ENCODE measurements around the gene ZNF444. TPM values are rescaled to one million over a fixed set of nuclear protein-coding genes. Genes with fewer than 3 reads are reported as not detected.
A peak's percentile ranks its signal among the peaks of the same experiment; 100 is the strongest.

Gene ZNF444
- total and polyA plus RNA-seq, 2 donors (not counting 3 experiments of a cell fraction or from before 2014, with no cell fraction given): 37.2 to 41.7 TPM

DNA sequence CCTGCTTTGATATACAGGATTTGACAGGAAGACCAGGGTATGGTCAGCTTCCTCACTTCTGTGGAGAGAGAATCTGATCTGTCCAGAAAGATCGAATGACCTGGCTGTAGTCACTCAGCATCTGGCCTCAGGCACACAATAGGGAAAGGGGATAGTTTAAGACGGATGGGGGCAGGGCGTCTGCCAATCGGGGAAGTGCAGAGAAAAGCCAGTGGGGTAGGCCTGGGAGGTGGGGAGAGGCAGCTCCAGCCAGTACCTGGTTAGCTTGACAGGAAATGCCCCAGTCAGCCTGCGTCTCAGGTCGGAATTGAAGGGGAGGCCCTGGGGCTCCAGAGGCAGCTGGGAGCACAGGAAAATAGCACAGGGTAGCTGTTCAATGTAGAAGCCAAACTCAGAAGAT lies 12.4 kb downstream of the ZNF444 start:
- H3K4me3 ChIP-seq (replicated peaks in 1 of 3; ENCODE audit: insufficient read depth in 1 of 3, low read depth in 1 of 3, low read length in 3 of 3): no peak overlapping the region
- no peak overlapping the region for H3K4me2 ChIP-seq (ENCODE audit: insufficient read depth, low read length)
- TF ChIP-seq FOS (IDR thresholded peaks at IDR 0.05; ENCODE audit: borderline replicate concordance, insufficient read depth, low read length): no peak
- TF ChIP-seq JUN (IDR thresholded peaks at IDR 0.05; ENCODE audit: borderline replicate concordance, insufficient read depth, insufficient read length, low read depth): no peak
- TF ChIP-seq EZH2 (IDR thresholded peaks at IDR 0.05; ENCODE audit: borderline replicate concordance, low read depth, low read length, severe bottlenecking): no peak
- peaks cover 10% of the 10 kb centered on the region for H3K4me1 ChIP-seq (ENCODE audit: control insufficient read depth, extremely low read depth, insufficient read depth, low read length)
- no peaks in the 10 kb centered on the region for H3K9me1 ChIP-seq (replicated peaks; ENCODE audit: control insufficient read depth, extremely low read depth, insufficient read depth, low read length)
- H2AFZ ChIP-seq (ENCODE audit: low read depth, low read length): no peak overlapping the region
- POLR2A ChIA-PET: interaction anchor here (1.6 kb wide), 1 partner anchor 13 kb away, joined by 3 read pairs; the partner anchor contains the start of gene ZNF444
- BruUV-seq (replicated peaks): no TSS peak
- FAIRE-seq: no peak
- CTCF ChIA-PET: interaction anchor here (1.6 to 3.1 kb wide), 4 partner anchors 16 to 180 kb away, joined by 5 to 27 read pairs (median 8); no protein-coding TSS in a partner anchor
- H3K27me3 ChIP-seq (ENCODE audit: control insufficient read depth in 2 of 2, insufficient read depth in 2 of 2, low read length in 2 of 2): no peaks in the 10 kb centered on the region
- no peak overlapping the region for H3K27ac ChIP-seq (ENCODE audit: insufficient read depth, low read depth, low read length)
- dilution Hi-C loops (cut with MboI; ENCODE audit: extremely low pct_ligation_motif_present, low sequenced_read_pairs): no loop called here
- peak; percentile 25 for DNase-seq (ENCODE audit: low read depth, low spot score)
- peaks cover 4% of the 10 kb centered on the region for H3K79me2 ChIP-seq (ENCODE audit: control insufficient read depth, insufficient read depth, low read length)
- H4K20me1 ChIP-seq (replicated peaks; ENCODE audit: control insufficient read depth, extremely low read depth, insufficient read depth, low read length): no peaks in the 10 kb centered on the region
- no peak overlapping the region for H3K9ac ChIP-seq (replicated peaks; ENCODE audit: extremely low read depth, insufficient read depth, low read length)
- peaks cover 0 to 14% of the 10 kb centered on the region in 2 experiments for H3K36me3 ChIP-seq (ENCODE audit: control insufficient read depth in 2 of 2, extremely low read depth in 1 of 2, insufficient read depth in 2 of 2, low read length in 2 of 2)
- intact Hi-C loops (cut with micrococcal nuclease): loop anchor here (1.0 to 2.0 kb wide), 3 partner anchors 12 to 413 kb away; partner anchors contain the start of genes ZNF444, ZNF470 and ZNF787
- no peaks in the 10 kb centered on the region for H3K9me3 ChIP-seq (replicated peaks; ENCODE audit: control insufficient read depth, insufficient read depth, low read length)

DNA sequence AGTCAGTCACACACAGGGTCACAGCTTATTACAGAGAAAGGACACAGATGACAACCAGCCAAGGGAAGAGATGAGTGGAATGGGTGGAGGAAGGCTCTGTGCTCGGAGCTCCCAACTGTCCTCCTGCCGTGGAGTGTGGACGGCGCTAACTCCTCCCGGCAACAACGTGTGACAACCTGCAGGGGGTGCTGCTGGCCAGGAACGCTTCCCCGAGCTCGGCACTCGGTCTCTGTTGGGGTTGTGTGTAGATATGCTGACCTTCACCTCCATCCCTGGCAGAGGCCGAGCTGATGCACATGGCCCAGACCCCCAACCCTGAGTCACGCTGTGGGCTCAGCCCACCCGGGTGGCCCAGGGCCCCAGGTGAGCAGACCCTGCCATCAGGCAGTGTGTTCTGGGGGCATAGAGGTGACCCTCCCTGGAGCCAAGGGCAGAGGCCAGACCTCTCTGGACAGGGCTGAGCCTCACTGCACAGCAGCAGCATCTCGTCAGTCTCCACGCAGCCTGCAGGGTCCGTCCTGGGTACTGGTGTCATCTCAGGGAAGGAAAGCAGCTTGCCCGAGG lies 14.1 kb downstream of the ZNF444 start:
- Histone ChIP-seq H2AFZ (ENCODE audit: low read depth, low read length) (no peak overlapping the region), H3K79me2 (ENCODE audit: control insufficient read depth, insufficient read depth, low read length) (peaks cover 2% of the 10 kb centered on the region), H4K20me1 (replicated peaks; ENCODE audit: control insufficient read depth, extremely low read depth, insufficient read depth, low read length) (no peaks in the 10 kb centered on the region), H3K27ac (ENCODE audit: insufficient read depth, low read depth, low read length) (no peak overlapping the region), H3K9me1 (replicated peaks; ENCODE audit: control insufficient read depth, extremely low read depth, insufficient read depth, low read length) (no peaks in the 10 kb centered on the region), H3K27me3 (ENCODE audit: control insufficient read depth in 2 of 2, insufficient read depth in 2 of 2, low read length in 2 of 2) (no peaks in the 10 kb centered on the region), H3K4me1 (ENCODE audit: control insufficient read depth, extremely low read depth, insufficient read depth, low read length) (peaks cover 10% of the 10 kb centered on the region), H3K4me2 (ENCODE audit: insufficient read depth, low read length) (no peak overlapping the region), H3K36me3 (ENCODE audit: control insufficient read depth in 2 of 2, extremely low read depth in 1 of 2, insufficient read depth in 2 of 2, low read length in 2 of 2) (peaks cover 0 to 22% of the 10 kb centered on the region in 2 experiments), H3K9me3 (replicated peaks; ENCODE audit: control insufficient read depth, insufficient read depth, low read length) (no peaks in the 10 kb centered on the region), H3K9ac (replicated peaks; ENCODE audit: extremely low read depth, insufficient read depth, low read length) (no peak overlapping the region), H3K4me3 (replicated peaks in 1 of 3; ENCODE audit: insufficient read depth in 1 of 3, low read depth in 1 of 3, low read length in 3 of 3) (no peak overlapping the region)
- BruUV-seq (replicated peaks): no TSS peak
- dilution Hi-C loops (cut with MboI; ENCODE audit: extremely low pct_ligation_motif_present, low sequenced_read_pairs): no loop called here
- TF ChIP-seq, protein P1, sequence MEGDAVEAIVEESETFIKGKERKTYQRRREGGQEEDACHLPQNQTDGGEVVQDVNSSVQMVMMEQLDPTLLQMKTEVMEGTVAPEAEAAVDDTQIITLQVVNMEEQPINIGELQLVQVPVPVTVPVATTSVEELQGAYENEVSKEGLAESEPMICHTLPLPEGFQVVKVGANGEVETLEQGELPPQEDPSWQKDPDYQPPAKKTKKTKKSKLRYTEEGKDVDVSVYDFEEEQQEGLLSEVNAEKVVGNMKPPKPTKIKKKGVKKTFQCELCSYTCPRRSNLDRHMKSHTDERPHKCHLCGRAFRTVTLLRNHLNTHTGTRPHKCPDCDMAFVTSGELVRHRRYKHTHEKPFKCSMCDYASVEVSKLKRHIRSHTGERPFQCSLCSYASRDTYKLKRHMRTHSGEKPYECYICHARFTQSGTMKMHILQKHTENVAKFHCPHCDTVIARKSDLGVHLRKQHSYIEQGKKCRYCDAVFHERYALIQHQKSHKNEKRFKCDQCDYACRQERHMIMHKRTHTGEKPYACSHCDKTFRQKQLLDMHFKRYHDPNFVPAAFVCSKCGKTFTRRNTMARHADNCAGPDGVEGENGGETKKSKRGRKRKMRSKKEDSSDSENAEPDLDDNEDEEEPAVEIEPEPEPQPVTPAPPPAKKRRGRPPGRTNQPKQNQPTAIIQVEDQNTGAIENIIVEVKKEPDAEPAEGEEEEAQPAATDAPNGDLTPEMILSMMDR (IDR thresholded peaks at IDR 0.05; ENCODE audit: extremely low read depth in 1 of 2, insufficient read depth in 1 of 2, low read depth in 1 of 2, low read length in 2 of 2): peak; percentile 24 to 40
- no peak for TF ChIP-seq FOS (IDR thresholded peaks at IDR 0.05; ENCODE audit: borderline replicate concordance, insufficient read depth, low read length)
- POLR2A ChIA-PET: no interaction called here
- CTCF ChIA-PET: interaction anchor here (1.1 to 3.1 kb wide), 7 partner anchors 15 to 178 kb away, joined by 3 to 27 read pairs (median 5); no protein-coding TSS in a partner anchor
- intact Hi-C loops (cut with micrococcal nuclease): no loop called here
- DNase-seq (ENCODE audit: low read depth, low spot score) (no peak), FAIRE-seq (no peak)

Data from endothelial cell of umbilical vein (primary cell).